H1 (cell line): ENCODE measurements around the gene TEAD1.

Experiments used
- ATF2 ChIP-seq: IDR thresholded peaks from 2 replicates; pipeline ENCODE4 v1.6.1; 2012; ENCODE audit warnings: low read length, inconsistent platforms
- CTCF ChIP-seq, 3 experiments: IDR thresholded peaks; 1 replicate in 2 of 3; 2 replicates in 1 of 3; pipeline versions ENCODE4 v1.5.1 to v1.6.1; 2011; ENCODE audit warnings: low read length in 3 of 3, mild to moderate bottlenecking in 3 of 3, inconsistent platforms in 2 of 3, low read depth in 1 of 3, moderate library complexity in 1 of 3; ENCODE audit not compliant: insufficient read depth in 1 of 3; ENCODE audit errors: control extremely low read depth in 1 of 3
- JUND ChIP-seq: IDR thresholded peaks from 2 replicates; pipeline ENCODE4 v1.6.1; 2011; ENCODE audit warnings: mild to moderate bottlenecking, improper control_type of control experiment, low read length
- NRF1 ChIP-seq: IDR thresholded peaks from 2 replicates; pipeline ENCODE4 v1.6.1; 2011; ENCODE audit warnings: mild to moderate bottlenecking, low read depth, low read length, improper control_type of control experiment
- POLR2A ChIP-seq, 2 experiments: IDR thresholded peaks; 1 replicate in 1 of 2; 2 replicates in 1 of 2; pipeline ENCODE4 v1.6.1; 2011; ENCODE audit warnings: low read depth in 2 of 2, low read length in 2 of 2, mild to moderate bottlenecking in 2 of 2; ENCODE audit errors: control extremely low read depth in 1 of 2
- POLR2AphosphoS5 ChIP-seq: IDR thresholded peaks from 2 replicates; pipeline ENCODE4 v1.6.1; 2011; ENCODE audit warnings: low read depth, low read length
- RAD21 ChIP-seq, 2 experiments: IDR thresholded peaks in 1 of 2; conservative IDR thresholded peaks in 1 of 2; 2 replicates each; pipeline ENCODE4 v1.6.1; 2011; ENCODE audit warnings: low read depth in 2 of 2, low read length in 2 of 2, improper control_type of control experiment in 1 of 2, inconsistent platforms in 1 of 2, mild to moderate bottlenecking in 1 of 2, moderate library complexity in 1 of 2
- TEAD4 ChIP-seq: IDR thresholded peaks from 2 replicates; pipeline ENCODE4 v1.6.1; 2012; ENCODE audit warnings: low read depth, low read length, inconsistent platforms, mixed read lengths

- TF ChIP-seq RAD21 (IDR thresholded peaks at IDR 0.05 in 1 of 2, conservative IDR thresholded peaks at IDR 0.05 in 1 of 2; ENCODE audit: low read depth in 2 of 2, low read length in 2 of 2) (no peak), JUND (no peak), CTCF (IDR thresholded peaks at IDR 0.05; ENCODE audit: control extremely low read depth in 1 of 3, insufficient read depth in 1 of 3, low read depth in 1 of 3, low read length in 3 of 3) (no peak), POLR2AphosphoS5 (no peak), NRF1 (no peak), TEAD4 (no peak), ATF2 (no peak), POLR2A (IDR thresholded peaks at IDR 0.05; ENCODE audit: control extremely low read depth in 1 of 2, low read depth in 2 of 2, low read length in 2 of 2) (no peak)
Measured at GRCh38 chr11:12990162-12990480, 315.9 kb downstream of the TEAD1 start.
